Liver (tissue), 9 donors: ENCODE results near the gene CAMK2N2. TPM values are rescaled to one million over a fixed set of nuclear protein-coding genes. Genes with fewer than 3 reads are reported as not detected.

ENCODE experiments used
- DNase-seq: peaks from one replicate; pipeline ENCODE4 v3.0.0-alpha.2; 2017; ENCODE audit warnings: low spot score
- H3K27ac ChIP-seq, 2 donors: one replicate each; pipeline ENCODE4 v1.7.0; 2013; ENCODE audit warnings: inconsistent platforms in 2 of 2, low read length in 2 of 2, control low read depth in 1 of 2, low read depth in 1 of 2, mild to moderate bottlenecking in 1 of 2
- H3K27me3 ChIP-seq, 4 donors: one replicate each; pipeline versions ENCODE4 v1.6.1 to v1.7.0; 2013; ENCODE audit warnings: low read length in 3 of 4, inconsistent platforms in 1 of 4, mild to moderate bottlenecking in 1 of 4, moderate library complexity in 1 of 4; ENCODE audit not compliant: control insufficient read depth in 4 of 4, insufficient read depth in 4 of 4
- H3K36me3 ChIP-seq, 4 donors: one replicate each; pipeline versions ENCODE4 v1.6.1 to v1.7.0; 2013; ENCODE audit warnings: low read length in 3 of 4, mild to moderate bottlenecking in 3 of 4, low read depth in 1 of 4, moderate library complexity in 1 of 4; ENCODE audit not compliant: control insufficient read depth in 4 of 4, insufficient read depth in 3 of 4
- H3K4me1 ChIP-seq, 4 donors: one replicate each; pipeline versions ENCODE4 v1.6.1 to v1.7.0; 2013; ENCODE audit warnings: low read length in 3 of 4, mild to moderate bottlenecking in 3 of 4, moderate library complexity in 1 of 4; ENCODE audit not compliant: control insufficient read depth in 4 of 4, insufficient read depth in 4 of 4
- H3K4me3 ChIP-seq, 3 donors: one replicate each; pipeline versions ENCODE4 v1.6.1 to v1.7.0; 2013; ENCODE audit warnings: low read length in 3 of 3, control low read depth in 1 of 3, low read depth in 1 of 3, mild to moderate bottlenecking in 1 of 3
- H3K9ac ChIP-seq, 2 donors: one replicate each; pipeline ENCODE4 v1.7.0; 2013; ENCODE audit warnings: low read length in 2 of 2, mild to moderate bottlenecking in 2 of 2, moderate library complexity in 2 of 2, control low read depth in 1 of 2, low read depth in 1 of 2
- H3K9me3 ChIP-seq, 4 donors: one replicate each; pipeline versions ENCODE4 v1.6.1 to v1.7.0; 2013; ENCODE audit warnings: low read length in 3 of 4; ENCODE audit not compliant: control insufficient read depth in 4 of 4
- FOXA2 ChIP-seq: IDR thresholded peaks from 2 replicates; pipeline ENCODE4 v1.6.1; 2016; ENCODE audit warnings: antibody characterized with exemption
- GABPA ChIP-seq, 2 donors: IDR thresholded peaks in 1 of 2; conservative IDR thresholded peaks in 1 of 2; 2 replicates each; pipeline ENCODE4 v1.6.1; 2016; ENCODE audit warnings: antibody characterized with exemption in 2 of 2, mild to moderate bottlenecking in 1 of 2, moderate library complexity in 1 of 2
- HNF4A ChIP-seq, 2 donors: conservative IDR thresholded peaks; 2 replicates each; pipeline ENCODE4 v1.6.1; 2016; ENCODE audit warnings: antibody characterized with exemption in 2 of 2, mild to moderate bottlenecking in 2 of 2
- HNF4G ChIP-seq: IDR thresholded peaks from 2 replicates; pipeline ENCODE4 v1.6.1; 2016; ENCODE audit warnings: antibody characterized with exemption
- JUND ChIP-seq, 2 donors: IDR thresholded peaks; 2 replicates each; pipeline ENCODE4 v1.6.1; 2016; ENCODE audit warnings: antibody characterized with exemption in 2 of 2
- NR2F2 ChIP-seq: IDR thresholded peaks from 2 replicates; pipeline ENCODE4 v1.6.1; 2016; ENCODE audit warnings: antibody characterized with exemption
- RAD21 ChIP-seq, 2 donors: IDR thresholded peaks; 2 replicates each; pipeline ENCODE4 v1.6.1; 2016; ENCODE audit warnings: antibody characterized with exemption in 2 of 2, mild to moderate bottlenecking in 2 of 2
- SP1 ChIP-seq: IDR thresholded peaks from 2 replicates; pipeline ENCODE4 v1.6.1; 2018; ENCODE audit warnings: antibody characterized with exemption, mild to moderate bottlenecking
- TAF1 ChIP-seq: conservative IDR thresholded peaks from 2 replicates; pipeline ENCODE4 v1.6.1; 2016; ENCODE audit warnings: antibody characterized with exemption, mild to moderate bottlenecking
- YY1 ChIP-seq: IDR thresholded peaks from 2 replicates; pipeline ENCODE4 v1.6.1; 2016; ENCODE audit warnings: antibody characterized with exemption, mild to moderate bottlenecking
- WGBS: extraction: QIAGEN DNeasy Blood & Tissue Kit; methylation state at CpG from one replicate; pipeline ENCODE4 v1.1.7; 2013; 5-methylcytosine and 5-hydroxymethylcytosine counted together
- polyA plus RNA-seq, 2 donors: library from polyadenylated mRNA; stranded (reverse) in 1 of 2; unstranded in 1 of 2; fragments of 200-250 nt in 1 of 2; fragments of >200 nt in 1 of 2; fragmentation: Nextera tagmentation in 1 of 2; extraction: Ambion mirVana in 1 of 2; gene quantifications; one replicate each; pipeline versions ENCODE4 v1.2.1 to v1.2.3, GENCODE V29; 2013 to 2015
- total RNA-seq, 2 donors: library from RNA; depleted of rRNA; stranded (reverse); fragments of >200 nt; gene quantifications; one replicate each; pipeline ENCODE4 v1.2.3, GENCODE V29; 2014
- TF ChIP-seq, protein P1 (sequence below): IDR thresholded peaks from 2 replicates; pipeline ENCODE4 v1.6.1; 2016; ENCODE audit warnings: antibody characterized with exemption, mild to moderate bottlenecking
- TF ChIP-seq, protein P2 (sequence below): fragments of 150-350 bp; IDR thresholded peaks from 2 replicates; pipeline ENCODE4 v1.5.1; 2017; ENCODE audit warnings: improper control_type of control experiment, low read depth, low read length; ENCODE audit not compliant: missing input control
- TF ChIP-seq, protein P3 (sequence below): IDR thresholded peaks from 2 replicates; pipeline ENCODE4 v1.6.1; 2016; ENCODE audit warnings: antibody characterized with exemption
- TF ChIP-seq, protein P4 (sequence below): IDR thresholded peaks from 2 replicates; pipeline ENCODE4 v1.6.1; 2016; ENCODE audit warnings: antibody characterized with exemption
- donor health status: healthy.
- donor health status: healthy.
- donor health status: healthy.
- donor health status: healthy.
- donor health status: healthy.

The CAMK2N2 gene
- total and polyA plus RNA-seq, 4 donors: 0.61 TPM; not detected in 3

DNA sequence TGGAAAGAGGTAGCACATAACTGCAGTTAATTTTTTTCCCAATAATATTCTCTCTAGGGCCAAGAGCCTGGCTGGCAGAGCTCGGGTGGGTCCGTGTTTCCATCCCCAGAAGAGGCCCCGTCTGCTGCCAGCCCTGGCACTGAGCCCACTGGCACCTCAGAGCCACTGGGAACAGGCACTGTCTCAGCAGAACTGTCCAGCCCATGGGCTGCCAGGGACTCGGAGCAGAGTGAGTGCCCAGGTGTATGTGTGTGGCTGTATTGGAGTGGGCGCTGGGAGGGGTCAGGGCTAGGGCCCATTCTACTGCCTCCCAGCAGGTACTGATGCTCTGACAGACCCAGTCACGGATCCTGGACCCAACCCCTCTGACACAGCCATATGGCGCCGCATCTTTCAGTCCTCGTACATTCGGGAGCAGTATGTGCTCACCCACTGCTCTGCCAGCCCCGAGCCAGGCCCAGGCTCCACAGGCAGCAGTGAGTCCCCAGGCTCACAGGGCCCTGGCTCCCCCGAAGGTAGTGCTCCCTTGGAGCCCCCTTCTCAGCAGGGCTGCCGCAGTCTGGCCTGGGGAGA, 23.0 kb downstream of the CAMK2N2 start:
- DNase-seq: no peak
- Histone ChIP-seq H3K36me3 (peaks cover 0 to 10% (median 4%) of the 10 kb centered on the region in 4 donors), H3K4me1 (peaks cover 9 to 19% (median 15%) of the 10 kb centered on the region in 4 donors), H3K9ac (no peak overlapping the region), H3K9me3 (no peaks in the 10 kb centered on the region), H3K27me3 (peaks cover 0 to 2% (median 0%) of the 10 kb centered on the region in 4 donors), H3K27ac (no peak overlapping the region), H3K4me3 (no peak overlapping the region)
- 75% methylated on average over 13 of the region's 13 CpGs for WGBS
- TF ChIP-seq NR2F2: no peak
- TF ChIP-seq, protein P1, sequence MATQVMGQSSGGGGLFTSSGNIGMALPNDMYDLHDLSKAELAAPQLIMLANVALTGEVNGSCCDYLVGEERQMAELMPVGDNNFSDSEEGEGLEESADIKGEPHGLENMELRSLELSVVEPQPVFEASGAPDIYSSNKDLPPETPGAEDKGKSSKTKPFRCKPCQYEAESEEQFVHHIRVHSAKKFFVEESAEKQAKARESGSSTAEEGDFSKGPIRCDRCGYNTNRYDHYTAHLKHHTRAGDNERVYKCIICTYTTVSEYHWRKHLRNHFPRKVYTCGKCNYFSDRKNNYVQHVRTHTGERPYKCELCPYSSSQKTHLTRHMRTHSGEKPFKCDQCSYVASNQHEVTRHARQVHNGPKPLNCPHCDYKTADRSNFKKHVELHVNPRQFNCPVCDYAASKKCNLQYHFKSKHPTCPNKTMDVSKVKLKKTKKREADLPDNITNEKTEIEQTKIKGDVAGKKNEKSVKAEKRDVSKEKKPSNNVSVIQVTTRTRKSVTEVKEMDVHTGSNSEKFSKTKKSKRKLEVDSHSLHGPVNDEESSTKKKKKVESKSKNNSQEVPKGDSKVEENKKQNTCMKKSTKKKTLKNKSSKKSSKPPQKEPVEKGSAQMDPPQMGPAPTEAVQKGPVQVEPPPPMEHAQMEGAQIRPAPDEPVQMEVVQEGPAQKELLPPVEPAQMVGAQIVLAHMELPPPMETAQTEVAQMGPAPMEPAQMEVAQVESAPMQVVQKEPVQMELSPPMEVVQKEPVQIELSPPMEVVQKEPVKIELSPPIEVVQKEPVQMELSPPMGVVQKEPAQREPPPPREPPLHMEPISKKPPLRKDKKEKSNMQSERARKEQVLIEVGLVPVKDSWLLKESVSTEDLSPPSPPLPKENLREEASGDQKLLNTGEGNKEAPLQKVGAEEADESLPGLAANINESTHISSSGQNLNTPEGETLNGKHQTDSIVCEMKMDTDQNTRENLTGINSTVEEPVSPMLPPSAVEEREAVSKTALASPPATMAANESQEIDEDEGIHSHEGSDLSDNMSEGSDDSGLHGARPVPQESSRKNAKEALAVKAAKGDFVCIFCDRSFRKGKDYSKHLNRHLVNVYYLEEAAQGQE: no peak
- TF ChIP-seq JUND (IDR thresholded peaks at IDR 0.05): no peak
- no peak for TF ChIP-seq RAD21 (IDR thresholded peaks at IDR 0.05)
- TF ChIP-seq HNF4A (conservative IDR thresholded peaks at IDR 0.05): no peak
- TF ChIP-seq TAF1: no peak
- TF ChIP-seq GABPA (IDR thresholded peaks at IDR 0.05 in 1 of 2, conservative IDR thresholded peaks at IDR 0.05 in 1 of 2): no peak

DNA sequence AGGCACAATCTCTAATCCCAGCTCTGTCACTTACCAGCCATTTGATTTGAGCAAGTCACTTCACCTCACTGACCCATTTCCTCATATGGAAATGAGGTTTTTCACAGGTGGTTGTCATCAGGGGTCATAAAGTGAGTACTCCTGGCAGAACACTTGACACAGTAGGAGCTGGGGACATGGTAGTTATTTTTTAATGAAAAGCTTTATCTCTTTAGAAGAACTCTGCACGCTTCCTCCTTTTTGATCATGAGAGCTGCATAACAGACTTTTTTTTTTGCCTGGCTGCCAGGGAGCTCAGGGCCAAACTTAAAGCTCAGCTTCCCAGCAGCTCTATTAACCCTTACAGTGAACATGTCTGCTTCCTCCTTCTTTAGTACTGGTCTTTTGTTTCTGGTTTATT, 23.5 kb downstream of the CAMK2N2 start:
- no peak for TF ChIP-seq YY1
- TF ChIP-seq, protein P2, sequence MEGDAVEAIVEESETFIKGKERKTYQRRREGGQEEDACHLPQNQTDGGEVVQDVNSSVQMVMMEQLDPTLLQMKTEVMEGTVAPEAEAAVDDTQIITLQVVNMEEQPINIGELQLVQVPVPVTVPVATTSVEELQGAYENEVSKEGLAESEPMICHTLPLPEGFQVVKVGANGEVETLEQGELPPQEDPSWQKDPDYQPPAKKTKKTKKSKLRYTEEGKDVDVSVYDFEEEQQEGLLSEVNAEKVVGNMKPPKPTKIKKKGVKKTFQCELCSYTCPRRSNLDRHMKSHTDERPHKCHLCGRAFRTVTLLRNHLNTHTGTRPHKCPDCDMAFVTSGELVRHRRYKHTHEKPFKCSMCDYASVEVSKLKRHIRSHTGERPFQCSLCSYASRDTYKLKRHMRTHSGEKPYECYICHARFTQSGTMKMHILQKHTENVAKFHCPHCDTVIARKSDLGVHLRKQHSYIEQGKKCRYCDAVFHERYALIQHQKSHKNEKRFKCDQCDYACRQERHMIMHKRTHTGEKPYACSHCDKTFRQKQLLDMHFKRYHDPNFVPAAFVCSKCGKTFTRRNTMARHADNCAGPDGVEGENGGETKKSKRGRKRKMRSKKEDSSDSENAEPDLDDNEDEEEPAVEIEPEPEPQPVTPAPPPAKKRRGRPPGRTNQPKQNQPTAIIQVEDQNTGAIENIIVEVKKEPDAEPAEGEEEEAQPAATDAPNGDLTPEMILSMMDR: no peak
- TF ChIP-seq, protein P3, sequence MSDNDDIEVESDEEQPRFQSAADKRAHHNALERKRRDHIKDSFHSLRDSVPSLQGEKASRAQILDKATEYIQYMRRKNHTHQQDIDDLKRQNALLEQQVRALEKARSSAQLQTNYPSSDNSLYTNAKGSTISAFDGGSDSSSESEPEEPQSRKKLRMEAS: no peak
- TF ChIP-seq FOXA2: no peak
- TF ChIP-seq RAD21 (IDR thresholded peaks at IDR 0.05): no peak
- no peak for TF ChIP-seq HNF4G
- no peak for TF ChIP-seq SP1
- TF ChIP-seq, protein P4, sequence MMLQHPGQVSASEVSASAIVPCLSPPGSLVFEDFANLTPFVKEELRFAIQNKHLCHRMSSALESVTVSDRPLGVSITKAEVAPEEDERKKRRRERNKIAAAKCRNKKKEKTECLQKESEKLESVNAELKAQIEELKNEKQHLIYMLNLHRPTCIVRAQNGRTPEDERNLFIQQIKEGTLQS: no peak
- peaks cover 9 to 18% (median 15%) of the 10 kb centered on the region in 4 donors for H3K4me1 ChIP-seq
- H3K9ac ChIP-seq: no peak overlapping the region
- H3K27ac ChIP-seq: no peak overlapping the region
- peaks cover 0 to 5% (median 1%) of the 10 kb centered on the region in 4 donors for H3K36me3 ChIP-seq
- no peaks in the 10 kb centered on the region for H3K9me3 ChIP-seq
- H3K4me3 ChIP-seq: no peak overlapping the region
- no peak for DNase-seq
- peaks cover 0 to 4% (median 0%) of the 10 kb centered on the region in 4 donors for H3K27me3 ChIP-seq
- WGBS: 60% methylated on average over 1 of the region's 1 CpG
